ENCODE measurements around the gene ABCB10. TPM values are rescaled to one million over a fixed set of nuclear protein-coding genes. Genes with fewer than 3 reads are reported as not detected.
A peak's percentile ranks its signal among the peaks of the same experiment; 100 is the strongest.
"Not testable (repeated sequence)": the region's sequence is repeated elsewhere in the genome, so short reads cannot be mapped to it uniquely, and the experiment has no call there.

The ABCB10 gene
- total RNA-seq, 6 donors from 2014 or later = 11.1 to 21.3 (median 17.7) TPM

GRCh38 chr1:229563701-229564100 is 5.2 kb upstream of the ABCB10 start:
- H3K4me1 ChIP-seq = peaks cover 5 to 13% (median 5%) of the 10 kb centered on the region in 4 donors
- TF ChIP-seq EP300 (IDR thresholded peaks at IDR 0.05) (peak in 1 of 4 donors; percentile 65), POLR2A (IDR thresholded peaks at IDR 0.05) (peak in 1 of 4 donors; percentile 25), POLR2AphosphoS5 (IDR thresholded peaks at IDR 0.05) (peak in 1 of 2 donors; percentile 55), CTCF (IDR thresholded peaks at IDR 0.05) (no peak)
- H3K27ac ChIP-seq = peak overlapping the region in 1 of 4 donors; percentile 23
- H3K36me3 ChIP-seq = no peaks in the 10 kb centered on the region
- no peak overlapping the region for H3K4me3 ChIP-seq
- no peaks in the 10 kb centered on the region for H3K9me3 ChIP-seq
- ATAC-seq (ENCODE audit: low FRiP score in 2 of 2) (peak in 1 of 2 donors; percentile 7), DNase-seq (peak in 1 of 2 donors; percentile 58)
- H3K27me3 ChIP-seq = no peaks in the 10 kb centered on the region
- whole genome bisulfite sequencing, 2 donors = 39 to 50% methylated on average over 5 of the region's 5 CpGs

GRCh38 chr1:229563241-229563640 is 4.7 kb upstream of the ABCB10 start:
- DNase-seq (peak in 1 of 2 donors; percentile 36), ATAC-seq (ENCODE audit: low FRiP score in 2 of 2) (no peak)
- WGBS, 2 donors = 49 to 51% methylated on average over 7 of the region's 7 CpGs
- Histone ChIP-seq H3K27me3 (no peaks in the 10 kb centered on the region), H3K9me3 (no peaks in the 10 kb centered on the region), H3K27ac (no peak overlapping the region), H3K4me1 (peaks cover 5 to 13% (median 5%) of the 10 kb centered on the region in 4 donors), H3K4me3 (no peak overlapping the region), H3K36me3 (no peaks in the 10 kb centered on the region)
- no peak for TF ChIP-seq EP300 (IDR thresholded peaks at IDR 0.05)
- TF ChIP-seq POLR2AphosphoS5 (IDR thresholded peaks at IDR 0.05) = no peak
- no peak for TF ChIP-seq POLR2A (IDR thresholded peaks at IDR 0.05)

- no peak overlapping the region for H3K4me3 ChIP-seq
- H3K4me1 ChIP-seq = peaks cover 5 to 16% (median 6%) of the 10 kb centered on the region in 4 donors
- H3K27me3 ChIP-seq = no peaks in the 10 kb centered on the region
- DNase-seq (no peak), ATAC-seq (ENCODE audit: low FRiP score in 2 of 2) (no peak)
- WGBS, 2 donors = 68 to 90% methylated on average over 3 of the region's 3 CpGs
- H3K27ac ChIP-seq = no peak overlapping the region
- TF ChIP-seq EP300 (IDR thresholded peaks at IDR 0.05) = no peak
- no peak for TF ChIP-seq POLR2AphosphoS5 (IDR thresholded peaks at IDR 0.05)
- no peak for TF ChIP-seq CTCF (IDR thresholded peaks at IDR 0.05)
- no peak for TF ChIP-seq POLR2A (IDR thresholded peaks at IDR 0.05)
- no peaks in the 10 kb centered on the region for H3K9me3 ChIP-seq
- H3K36me3 ChIP-seq = no peaks in the 10 kb centered on the region
These were observed 4.2 kb upstream of the ABCB10 start for GRCh38 chr1:229562686-229563085.

- H3K36me3 ChIP-seq = no peaks in the 10 kb centered on the region
- no peaks in the 10 kb centered on the region for H3K9me3 ChIP-seq
- DNase-seq = no peak
- no peaks in the 10 kb centered on the region for H3K27me3 ChIP-seq
- no peak for ATAC-seq (ENCODE audit: low FRiP score in 2 of 2)
- TF ChIP-seq POLR2AphosphoS5 (IDR thresholded peaks at IDR 0.05) (no peak), CTCF (IDR thresholded peaks at IDR 0.05) (no peak), EP300 (IDR thresholded peaks at IDR 0.05) (no peak), POLR2A (IDR thresholded peaks at IDR 0.05) (no peak)
- H3K4me1 ChIP-seq = peaks cover 19 to 31% (median 20%) of the 10 kb centered on the region in 4 donors
- H3K27ac ChIP-seq = no peak overlapping the region
- 82% methylated on average over 5 of the region's 5 CpGs for WGBS, 2 donors
- H3K4me3 ChIP-seq = no peak overlapping the region
These were observed 2.6 kb upstream of the ABCB10 start for GRCh38 chr1:229561141-229561540.

- H3K27ac ChIP-seq = not testable (repeated sequence)
- DNase-seq = peak in 1 of 2 donors; percentile 54
These were observed 1.6 kb upstream of the ABCB10 start for GRCh38 chr1:229560124-229560523.

GRCh38 chr1:229559336-229559801 is 862 bp upstream of the ABCB10 start:
- not testable (repeated sequence) for ATAC-seq (ENCODE audit: low FRiP score in 2 of 2); H3K36me3 ChIP-seq; H3K27me3 ChIP-seq; H3K9me3 ChIP-seq; DNase-seq
- Histone ChIP-seq H3K4me3 (peak overlapping the region in 3 of 4 donors; percentile 97 to 99 (median 98)), H3K4me1 (peaks cover 24 to 46% (median 24%) of the 10 kb centered on the region in 4 donors), H3K27ac (peak overlapping the region; percentile 84 to 94 (median 85))
- 33 to 53% methylated on average over 20 of the region's 20 CpGs for WGBS, 2 donors

More at GRCh38 chr1:229560124-229560523, 1.6 kb upstream of the ABCB10 start:
- not testable (repeated sequence) for H3K9me3 ChIP-seq; H3K27me3 ChIP-seq; ATAC-seq (ENCODE audit: low FRiP score in 2 of 2); H3K36me3 ChIP-seq
- peaks cover 20 to 40% (median 22%) of the 10 kb centered on the region in 4 donors for H3K4me1 ChIP-seq
- peak overlapping the region in 1 of 4 donors; percentile 98 for H3K4me3 ChIP-seq
- WGBS, 2 donors = 86 to 97% methylated on average over 15 of the region's 15 CpGs
